Body of pancreas (tissue), 4 donors: ENCODE results near the gene TRIM44.

Experiments
- POLR2A ChIP-seq, 3 donors: fragments of 450-650 bp; IDR thresholded peaks; one replicate each; pipeline ENCODE4 v1.6.1; 2016; ENCODE audit warnings: antibody characterized with exemption in 3 of 3, mild to moderate bottlenecking in 2 of 3
- TF ChIP-seq, protein P1 (sequence below), 7 experiments: fragments of 450-650 bp in 4 of 7; fragments of 200-600 bp in 3 of 7; sonication (generic) in 3 of 7; IDR thresholded peaks; one replicate each; pipeline ENCODE4 v1.5.1; 2016 to 2019; ENCODE audit warnings: antibody characterized with exemption in 7 of 7

DNA sequence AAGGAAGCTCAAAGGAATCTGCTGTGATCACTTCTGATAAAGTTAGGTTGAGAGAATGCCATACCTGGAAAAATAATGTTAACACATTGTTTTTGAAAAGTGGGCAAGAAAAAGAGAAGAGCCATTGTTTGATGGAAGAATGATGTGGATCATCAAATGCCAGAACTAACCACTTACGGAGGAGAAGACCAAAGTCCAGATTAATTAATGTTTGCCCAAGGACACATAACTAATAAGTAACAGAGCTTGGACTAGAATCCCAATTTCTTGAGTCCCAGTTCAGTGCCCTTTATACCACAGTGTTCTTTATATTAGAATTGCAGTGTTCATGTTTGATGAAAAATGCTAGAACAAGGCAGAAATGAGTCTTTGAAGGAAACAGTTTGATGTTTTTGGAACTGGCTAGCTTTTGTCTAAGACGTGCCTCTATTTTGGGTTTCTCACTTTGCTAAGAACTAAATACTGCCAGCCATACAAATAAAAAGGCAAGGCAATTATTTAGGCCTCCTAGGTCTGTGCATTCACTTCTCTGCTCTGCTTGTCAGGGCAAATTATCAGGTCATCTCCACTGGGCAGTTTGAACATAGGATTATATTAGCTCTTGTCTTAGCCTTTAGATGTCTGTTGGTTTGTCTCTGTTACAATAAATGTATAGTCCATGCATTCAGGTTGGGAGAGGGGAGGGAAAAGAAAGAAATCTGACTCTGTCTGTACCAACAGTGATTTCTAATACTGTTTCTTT lies 72.3 kb downstream of the TRIM44 start:
- TF ChIP-seq, protein P1, sequence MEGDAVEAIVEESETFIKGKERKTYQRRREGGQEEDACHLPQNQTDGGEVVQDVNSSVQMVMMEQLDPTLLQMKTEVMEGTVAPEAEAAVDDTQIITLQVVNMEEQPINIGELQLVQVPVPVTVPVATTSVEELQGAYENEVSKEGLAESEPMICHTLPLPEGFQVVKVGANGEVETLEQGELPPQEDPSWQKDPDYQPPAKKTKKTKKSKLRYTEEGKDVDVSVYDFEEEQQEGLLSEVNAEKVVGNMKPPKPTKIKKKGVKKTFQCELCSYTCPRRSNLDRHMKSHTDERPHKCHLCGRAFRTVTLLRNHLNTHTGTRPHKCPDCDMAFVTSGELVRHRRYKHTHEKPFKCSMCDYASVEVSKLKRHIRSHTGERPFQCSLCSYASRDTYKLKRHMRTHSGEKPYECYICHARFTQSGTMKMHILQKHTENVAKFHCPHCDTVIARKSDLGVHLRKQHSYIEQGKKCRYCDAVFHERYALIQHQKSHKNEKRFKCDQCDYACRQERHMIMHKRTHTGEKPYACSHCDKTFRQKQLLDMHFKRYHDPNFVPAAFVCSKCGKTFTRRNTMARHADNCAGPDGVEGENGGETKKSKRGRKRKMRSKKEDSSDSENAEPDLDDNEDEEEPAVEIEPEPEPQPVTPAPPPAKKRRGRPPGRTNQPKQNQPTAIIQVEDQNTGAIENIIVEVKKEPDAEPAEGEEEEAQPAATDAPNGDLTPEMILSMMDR (IDR thresholded peaks at IDR 0.05) = no peak
- no peak for TF ChIP-seq POLR2A (IDR thresholded peaks at IDR 0.05)
